Thoracic aorta (tissue), 2 donors: ENCODE measurements around the gene ANKRD12. TPM values are rescaled to one million over a fixed set of nuclear protein-coding genes. Genes with fewer than 3 reads are reported as not detected.

Experiments
- ATAC-seq: fragments of 150-250 bp; one replicate; pipeline ENCODE4 v1.8.0; 2017; ENCODE audit warnings: low read depth; ENCODE audit not compliant: insufficient number of reproducible peaks, low FRiP score
- DNase-seq: peaks from one replicate; pipeline ENCODE4 v3.0.0-alpha.2; 2020; ENCODE audit warnings: low spot score
- H3K27ac ChIP-seq, 2 donors: fragments of 200-600 bp; sonication (generic); 1 replicate in 1 of 2; 2 replicates in 1 of 2; pipeline ENCODE4 v1.5.1; 2016; ENCODE audit warnings: mild to moderate bottlenecking in 2 of 2, moderate library complexity in 2 of 2
- H3K27me3 ChIP-seq: fragments of 200-600 bp; sonication (generic); replicated peaks from 2 replicates; pipeline ENCODE4 v1.6.0; 2016; ENCODE audit warnings: mild to moderate bottlenecking; ENCODE audit not compliant: insufficient read depth
- H3K36me3 ChIP-seq: fragments of 200-600 bp; sonication (generic); one replicate; pipeline ENCODE4 v1.5.1; 2016
- H3K4me1 ChIP-seq, 2 donors: fragments of 200-600 bp; sonication (generic); 1 replicate in 1 of 2; 2 replicates in 1 of 2; pipeline versions ENCODE4 v1.5.1 to v1.6.0; 2016; ENCODE audit warnings: low read depth in 2 of 2, mild to moderate bottlenecking in 1 of 2; ENCODE audit not compliant: control insufficient read depth in 1 of 2
- H3K4me3 ChIP-seq: fragments of 200-600 bp; sonication (generic); 2 replicates; pipeline ENCODE4 v1.5.1; 2016; ENCODE audit warnings: mild to moderate bottlenecking
- H3K9me3 ChIP-seq: fragments of 200-600 bp; sonication (generic); 2 replicates; pipeline ENCODE4 v1.5.1; 2016
- total RNA-seq, 2 donors: library from RNA; depleted of rRNA; stranded (reverse); fragments of >200 nt; gene quantifications; one replicate each; pipeline versions ENCODE4 v1.1.0 to v1.2.3, GENCODE V29; 2016
- TF ChIP-seq, protein P1 (sequence below): fragments of 200-600 bp; sonication (generic); IDR thresholded peaks from one replicate; pipeline ENCODE4 v1.5.1; 2019; ENCODE audit warnings: antibody characterized with exemption

Gene ANKRD12
- total RNA-seq, 2 donors from 2014 or later = 35.6 to 70.3 TPM

DNA sequence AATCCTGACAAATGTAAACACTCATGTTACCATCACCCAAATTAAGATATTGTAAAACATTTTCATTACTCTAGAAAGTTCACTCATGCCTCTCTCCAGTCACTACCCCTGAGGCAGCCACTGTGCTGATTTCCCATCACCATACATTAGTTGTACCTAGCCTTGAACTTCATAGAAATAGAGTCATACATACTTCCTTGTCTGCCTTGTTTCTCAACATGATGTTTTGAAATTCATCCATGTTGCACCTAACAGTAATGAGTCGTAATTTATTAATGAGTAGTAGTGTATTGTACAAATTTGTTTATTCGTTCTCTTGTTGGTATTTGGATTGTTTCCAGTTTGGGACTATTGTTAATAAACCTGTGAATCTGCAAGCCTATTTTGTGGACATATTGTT is 149.0 kb downstream of the ANKRD12 start:
- TF ChIP-seq, protein P1, sequence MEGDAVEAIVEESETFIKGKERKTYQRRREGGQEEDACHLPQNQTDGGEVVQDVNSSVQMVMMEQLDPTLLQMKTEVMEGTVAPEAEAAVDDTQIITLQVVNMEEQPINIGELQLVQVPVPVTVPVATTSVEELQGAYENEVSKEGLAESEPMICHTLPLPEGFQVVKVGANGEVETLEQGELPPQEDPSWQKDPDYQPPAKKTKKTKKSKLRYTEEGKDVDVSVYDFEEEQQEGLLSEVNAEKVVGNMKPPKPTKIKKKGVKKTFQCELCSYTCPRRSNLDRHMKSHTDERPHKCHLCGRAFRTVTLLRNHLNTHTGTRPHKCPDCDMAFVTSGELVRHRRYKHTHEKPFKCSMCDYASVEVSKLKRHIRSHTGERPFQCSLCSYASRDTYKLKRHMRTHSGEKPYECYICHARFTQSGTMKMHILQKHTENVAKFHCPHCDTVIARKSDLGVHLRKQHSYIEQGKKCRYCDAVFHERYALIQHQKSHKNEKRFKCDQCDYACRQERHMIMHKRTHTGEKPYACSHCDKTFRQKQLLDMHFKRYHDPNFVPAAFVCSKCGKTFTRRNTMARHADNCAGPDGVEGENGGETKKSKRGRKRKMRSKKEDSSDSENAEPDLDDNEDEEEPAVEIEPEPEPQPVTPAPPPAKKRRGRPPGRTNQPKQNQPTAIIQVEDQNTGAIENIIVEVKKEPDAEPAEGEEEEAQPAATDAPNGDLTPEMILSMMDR = no peak
- Histone ChIP-seq H3K4me1 (no peaks in the 10 kb centered on the region), H3K36me3 (peaks cover 6% of the 10 kb centered on the region), H3K9me3 (no peaks in the 10 kb centered on the region), H3K27ac (no peak overlapping the region), H3K27me3 (no peaks in the 10 kb centered on the region), H3K4me3 (no peak overlapping the region)
- ATAC-seq (no peak), DNase-seq (no peak)

DNA sequence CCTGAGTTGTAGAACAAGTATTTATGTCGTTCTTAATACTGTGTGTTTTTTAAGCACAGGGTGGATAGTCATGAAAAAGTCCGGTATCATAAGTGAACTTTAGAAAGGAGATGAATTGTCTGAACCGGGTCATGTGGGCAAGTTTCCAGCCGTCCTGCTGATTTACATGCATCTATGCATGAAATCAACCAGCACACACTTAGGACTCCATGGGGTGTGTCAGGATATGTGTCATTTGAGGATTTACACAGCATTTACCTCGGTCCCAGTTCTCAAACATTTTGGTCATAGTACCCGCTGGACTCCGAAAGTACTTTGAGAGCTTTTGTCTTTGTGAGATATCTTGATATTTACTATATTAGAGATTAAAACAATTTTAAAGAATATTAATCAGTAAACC is 150.5 kb downstream of the ANKRD12 start:
- no peaks in the 10 kb centered on the region for H3K9me3 ChIP-seq
- H3K36me3 ChIP-seq = peaks cover 2% of the 10 kb centered on the region
- H3K27ac ChIP-seq = no peak overlapping the region
- ATAC-seq (no peak), DNase-seq (no peak)
- no peaks in the 10 kb centered on the region for H3K4me1 ChIP-seq
- H3K27me3 ChIP-seq = no peaks in the 10 kb centered on the region
- TF ChIP-seq, protein P1 = no peak
- H3K4me3 ChIP-seq = no peak overlapping the region

DNA sequence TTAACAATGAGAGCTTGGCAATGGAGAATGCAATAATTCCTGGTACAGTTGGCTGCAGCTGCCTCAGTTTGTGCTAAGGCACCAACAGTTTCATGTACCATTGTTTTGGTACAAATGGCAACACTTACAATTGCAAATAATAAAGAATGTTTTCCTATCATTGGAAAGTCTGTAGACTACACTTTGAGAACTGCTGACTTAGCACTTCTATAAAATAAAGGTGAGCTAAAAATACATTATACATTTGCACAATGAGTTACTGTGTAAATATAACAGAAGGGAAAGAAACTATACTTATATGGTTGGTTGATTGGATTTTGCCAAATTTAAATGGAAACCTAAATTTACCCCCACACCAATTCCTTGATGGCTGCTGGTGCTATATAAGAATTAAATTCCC is 153.1 kb downstream of the ANKRD12 start:
- ATAC-seq (no peak), DNase-seq (no peak)
- H3K9me3 ChIP-seq = peaks cover 9% of the 10 kb centered on the region
- H3K27me3 ChIP-seq = no peaks in the 10 kb centered on the region
- no peaks in the 10 kb centered on the region for H3K4me1 ChIP-seq
- no peak overlapping the region for H3K27ac ChIP-seq
- peaks cover 2% of the 10 kb centered on the region for H3K36me3 ChIP-seq
- TF ChIP-seq, protein P1 = no peak
- H3K4me3 ChIP-seq = no peak overlapping the region

DNA sequence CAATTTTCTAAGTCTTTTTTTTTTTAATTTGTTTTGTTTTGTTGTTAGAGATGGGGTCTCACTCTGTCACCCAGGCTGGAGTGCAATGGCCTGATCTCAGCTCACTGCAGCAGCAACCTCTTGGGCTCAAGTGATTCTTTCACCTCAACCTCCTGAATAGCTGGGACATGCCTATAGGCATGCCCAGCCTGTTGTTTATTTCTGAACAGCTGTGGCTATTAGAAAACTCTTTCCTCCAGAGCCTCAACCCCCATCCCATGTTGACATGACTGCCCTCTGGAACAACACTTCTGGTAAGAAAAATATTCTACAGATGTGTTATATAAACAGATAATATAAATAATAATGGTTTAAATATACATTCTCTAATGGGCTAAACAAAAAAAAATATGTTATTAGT is 153.6 kb downstream of the ANKRD12 start:
- TF ChIP-seq, protein P1 = no peak
- Histone ChIP-seq H3K9me3 (peaks cover 9% of the 10 kb centered on the region), H3K4me3 (no peak overlapping the region), H3K27me3 (no peaks in the 10 kb centered on the region), H3K27ac (no peak overlapping the region), H3K4me1 (no peaks in the 10 kb centered on the region), H3K36me3 (peaks cover 2% of the 10 kb centered on the region)
- DNase-seq = no peak
- no peak for ATAC-seq

DNA sequence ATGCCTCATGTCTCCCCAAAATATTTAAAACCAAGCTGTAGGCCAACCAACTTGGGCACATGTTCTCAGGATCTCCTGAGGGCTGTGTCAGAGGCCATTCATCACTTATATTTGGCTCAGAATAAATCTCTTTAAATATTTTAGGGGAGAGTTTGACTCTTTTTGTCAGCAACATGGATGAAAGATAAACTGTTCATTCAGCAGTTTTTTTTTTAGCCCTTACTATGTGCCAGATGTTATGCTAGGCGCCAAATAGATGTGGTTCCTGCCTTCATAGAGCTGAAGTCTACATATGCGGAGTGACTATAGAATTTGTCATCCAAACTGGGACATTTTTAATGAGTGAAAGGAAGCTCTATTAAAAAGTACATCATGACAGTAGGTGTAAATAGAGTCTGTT is 155.5 kb downstream of the ANKRD12 start:
- H3K4me3 ChIP-seq = no peak overlapping the region
- TF ChIP-seq, protein P1 = no peak
- H3K4me1 ChIP-seq = no peaks in the 10 kb centered on the region
- no peaks in the 10 kb centered on the region for H3K27me3 ChIP-seq
- peaks cover 9% of the 10 kb centered on the region for H3K9me3 ChIP-seq
- no peak overlapping the region for H3K27ac ChIP-seq
- no peak for ATAC-seq
- no peak for DNase-seq
- no peaks in the 10 kb centered on the region for H3K36me3 ChIP-seq
